B cell (primary cell): ENCODE data around the gene RAC2. TPM values are rescaled to one million over a fixed set of nuclear protein-coding genes. Genes with fewer than 3 reads are reported as not detected.

Source experiments
- ATAC-seq: fragments of 200-7000 bp; cut with Tn5 transposase; one replicate; pipeline ENCODE4 v1.10.0; 2021; ENCODE audit warnings: low read depth, mild to moderate bottlenecking, moderate number of reproducible peaks, moderate library complexity
- CTCF ChIA-PET: fragments of 350-600 bp; sonication (Branson Sonifier 250); formaldehyde crosslinking; loops from one replicate; lab custom pipeline; 2021; ENCODE audit warnings: antibody characterized with exemption, inconsistent platforms; lab: Charles Lee
- POLR2A ChIA-PET: fragments of 350-600 bp; sonication (Branson Sonifier 250); formaldehyde crosslinking; loops from one replicate; lab custom pipeline; 2021; ENCODE audit warnings: antibody characterized with exemption; lab: Charles Lee
- DNase-seq: peaks from one replicate; pipeline ENCODE4 v3.0.0; 2013
- H2AFZ ChIP-seq: 2 replicates; pipeline ENCODE4 v1.6.1; 2012; ENCODE audit warnings: mild to moderate bottlenecking, low read depth, low read length; ENCODE audit not compliant: insufficient read depth, poor library complexity, severe bottlenecking
- H3K27ac ChIP-seq, 2 donors: 1 replicate in 1 of 2; 2 replicates in 1 of 2; pipeline ENCODE4 v1.5.1; 2012 to 2013; ENCODE audit warnings: low read length in 2 of 2, mild to moderate bottlenecking in 2 of 2, moderate library complexity in 1 of 2
- H3K27me3 ChIP-seq, 4 experiments: fragments of 200-600 bp in 1 of 4; sonication (generic) in 1 of 4; replicated peaks in 1 of 4; 1 replicate in 2 of 4; 2 replicates in 2 of 4; pipeline versions ENCODE4 v1.6.1 to v1.7.0; 2013 to 2016; ENCODE audit warnings: low read length in 3 of 4, mild to moderate bottlenecking in 2 of 4, mixed read lengths in 1 of 4, moderate library complexity in 1 of 4; ENCODE audit not compliant: insufficient read depth in 4 of 4, control insufficient read depth in 3 of 4; ENCODE audit errors: control extremely low read depth in 1 of 4
- H3K36me3 ChIP-seq, 2 experiments: replicated peaks in 1 of 2; 1 replicate in 1 of 2; 2 replicates in 1 of 2; pipeline versions ENCODE4 v1.6.1 to v1.7.1; 2013; ENCODE audit warnings: low read length in 1 of 2; ENCODE audit not compliant: insufficient read depth in 2 of 2, control insufficient read depth in 1 of 2; ENCODE audit errors: control extremely low read depth in 1 of 2, extremely low read depth in 1 of 2
- H3K4me1 ChIP-seq, 2 donors: fragments of 200-600 bp in 1 of 2; sonication (generic) in 1 of 2; 1 replicate in 1 of 2; 2 replicates in 1 of 2; pipeline versions ENCODE4 v1.5.1 to v1.6.1; 2013 to 2017; ENCODE audit warnings: low read length in 2 of 2; ENCODE audit not compliant: control insufficient read depth in 2 of 2, insufficient read depth in 2 of 2
- H3K4me2 ChIP-seq: replicated peaks from 2 replicates; pipeline ENCODE3; 2012; ENCODE audit warnings: mild to moderate bottlenecking, low read depth, low read length; ENCODE audit not compliant: poor library complexity, severe bottlenecking
- H3K4me3 ChIP-seq, 5 experiments: fragments of 200-600 bp in 1 of 5; sonication (generic) in 1 of 5; 1 replicate in 3 of 5; 2 replicates in 2 of 5; pipeline versions ENCODE4 v1.5.1 to v1.7.0; 2011 to 2016; ENCODE audit warnings: low read length in 4 of 5, mild to moderate bottlenecking in 4 of 5, low read depth in 2 of 5, control low read depth in 1 of 5, moderate library complexity in 1 of 5; ENCODE audit not compliant: insufficient read depth in 1 of 5; ENCODE audit errors: control extremely low read depth in 1 of 5, extremely low read depth in 1 of 5
- H3K79me2 ChIP-seq: fragments of 200-600 bp; sonication (generic); one replicate; pipeline ENCODE4 v1.6.0; 2016; ENCODE audit warnings: low read length; ENCODE audit not compliant: control insufficient read depth, insufficient read depth
- H3K9ac ChIP-seq: fragments of 200-600 bp; sonication (generic); 2 replicates; pipeline ENCODE4 v1.6.1; 2017; ENCODE audit warnings: mild to moderate bottlenecking, low read length, moderate library complexity
- H3K9me3 ChIP-seq, 3 donors: one replicate each; pipeline versions ENCODE4 v1.6.1 to v1.7.1; 2013; ENCODE audit warnings: low read length in 2 of 3; ENCODE audit not compliant: control insufficient read depth in 2 of 3, insufficient read depth in 1 of 3; ENCODE audit errors: control extremely low read depth in 1 of 3
- H4K20me1 ChIP-seq: 2 replicates; pipeline ENCODE4 v1.6.0; 2012; ENCODE audit warnings: mild to moderate bottlenecking, low read length; ENCODE audit not compliant: insufficient read depth, control insufficient read depth, poor library complexity, severe bottlenecking
- H3K27ac Mint-ChIP-seq: one replicate; pipeline ENCODE4 v1.8.0; 2021; ENCODE audit warnings: mixed read lengths
- H3K27me3 Mint-ChIP-seq: one replicate; pipeline ENCODE4 v1.8.0; 2021; ENCODE audit warnings: mixed read lengths
- H3K4me1 Mint-ChIP-seq: one replicate; pipeline ENCODE4 v1.8.0; 2021; ENCODE audit warnings: mixed read lengths
- H3K4me3 Mint-ChIP-seq: one replicate; pipeline ENCODE4 v1.8.0; 2021; ENCODE audit warnings: mixed read lengths
- H3K9me3 Mint-ChIP-seq: one replicate; pipeline ENCODE4 v1.8.0; 2022; ENCODE audit warnings: mixed read lengths; ENCODE audit not compliant: insufficient read depth
- EZH2 ChIP-seq: IDR thresholded peaks from 2 replicates; pipeline ENCODE4 v1.6.1; 2012; ENCODE audit warnings: borderline replicate concordance, low read depth, mild to moderate bottlenecking, moderate library complexity, low read length; ENCODE audit not compliant: insufficient read depth, poor library complexity, severe bottlenecking
- WGBS: methylation state at CpG from one replicate; pipeline ENCODE4 v1.1.5; 2013; ENCODE audit warnings: missing lambda C conversion rate; ENCODE audit not compliant: insufficient coverage; 5-methylcytosine and 5-hydroxymethylcytosine counted together
- intact Hi-C: fragments of 100-400 bp; cut with micrococcal nuclease; formaldehyde crosslinking; loops from one replicate; pipeline ENCODE4 v1.10.0; 2022
- polyA plus RNA-seq: library from polyadenylated mRNA; depleted of rRNA; stranded (reverse); fragments of >200 nt; gene quantifications from 2 replicates; pipeline ENCODE4 v1.2.3, GENCODE V29; 2012
- total RNA-seq, 2 donors: library from RNA; stranded (reverse); fragments of 120-200 nt in 1 of 2; gene quantifications; 1 replicate in 1 of 2; 2 replicates in 1 of 2; pipeline versions ENCODE4 v1.2.3 to v1.2.4, GENCODE V29; 2013 to 2022
- TF ChIP-seq, protein P1 (sequence below): fragments of 200-600 bp; IDR thresholded peaks from one replicate; pipeline ENCODE4 v1.8.0; 2022; ENCODE audit warnings: antibody characterized with exemption, mild to moderate bottlenecking

The RAC2 gene
- total and polyA plus RNA-seq, 2 donors (not counting 1 experiment from before 2014, with no cell fraction given), result 273 to 776 TPM

DNA sequence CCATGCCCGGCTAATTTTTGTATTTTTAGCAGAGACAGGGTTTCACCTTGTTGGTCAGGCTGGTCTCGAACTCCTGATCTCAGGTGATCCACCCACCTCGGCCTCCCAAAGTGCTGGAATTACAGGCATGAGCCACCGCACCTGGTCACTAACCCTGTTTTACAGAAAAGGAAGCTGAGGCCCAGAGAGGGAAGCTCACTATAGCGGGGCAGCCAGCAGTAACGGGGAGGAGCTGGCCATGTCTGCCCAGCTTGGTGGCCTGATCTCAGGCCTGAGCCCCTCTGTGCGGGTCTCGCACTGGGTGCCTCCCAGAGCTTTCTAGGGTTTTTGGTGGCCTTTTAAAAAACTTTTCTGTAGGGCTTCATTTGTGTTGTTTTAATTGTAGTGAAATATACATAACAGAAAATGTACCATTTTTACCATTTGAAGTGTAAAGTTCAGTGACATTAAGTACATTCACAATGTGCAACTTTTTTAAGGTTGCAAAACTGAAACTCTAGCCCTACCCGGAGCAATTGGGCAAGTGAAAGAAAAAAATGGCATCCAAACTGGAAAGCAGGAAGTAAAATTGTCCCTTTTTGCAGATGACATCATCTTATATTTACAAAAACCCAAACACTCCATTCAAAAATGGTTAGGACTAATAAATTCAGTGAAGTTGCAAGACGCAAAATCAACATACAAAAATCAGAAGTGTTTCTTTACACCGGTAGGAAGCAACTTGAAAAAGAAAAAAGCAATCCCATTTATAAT is 23.8 kb upstream of the RAC2 start:
- Mint-ChIP-seq H3K9me3 (no peaks in the 10 kb centered on the region), H3K4me1 (peaks cover 33% of the 10 kb centered on the region), H3K27ac (peak overlapping the region; percentile 97), H3K4me3 (peak overlapping the region; percentile 93), H3K27me3 (no peaks in the 10 kb centered on the region)
- Histone ChIP-seq H2AFZ (peak overlapping the region; percentile 84), H3K36me3 (no peaks in the 10 kb centered on the region), H3K9me3 (peaks cover 0 to 17% (median 12%) of the 10 kb centered on the region in 3 donors), H3K9ac (peak overlapping the region; percentile 75), H4K20me1 (no peaks in the 10 kb centered on the region), H3K27me3 (no peaks in the 10 kb centered on the region), H3K27ac (peak overlapping the region; percentile 69 to 79), H3K4me2 (peak overlapping the region; percentile 83), H3K4me1 (peaks cover 21 to 28% of the 10 kb centered on the region in 2 donors), H3K4me3 (peak overlapping the region in 4 of 5 experiments; percentile 67 to 93 (median 71)), H3K79me2 (peaks cover 4% of the 10 kb centered on the region)
- WGBS, result 17% methylated on average over 6 of the region's 11 CpGs
- TF ChIP-seq, protein P1, sequence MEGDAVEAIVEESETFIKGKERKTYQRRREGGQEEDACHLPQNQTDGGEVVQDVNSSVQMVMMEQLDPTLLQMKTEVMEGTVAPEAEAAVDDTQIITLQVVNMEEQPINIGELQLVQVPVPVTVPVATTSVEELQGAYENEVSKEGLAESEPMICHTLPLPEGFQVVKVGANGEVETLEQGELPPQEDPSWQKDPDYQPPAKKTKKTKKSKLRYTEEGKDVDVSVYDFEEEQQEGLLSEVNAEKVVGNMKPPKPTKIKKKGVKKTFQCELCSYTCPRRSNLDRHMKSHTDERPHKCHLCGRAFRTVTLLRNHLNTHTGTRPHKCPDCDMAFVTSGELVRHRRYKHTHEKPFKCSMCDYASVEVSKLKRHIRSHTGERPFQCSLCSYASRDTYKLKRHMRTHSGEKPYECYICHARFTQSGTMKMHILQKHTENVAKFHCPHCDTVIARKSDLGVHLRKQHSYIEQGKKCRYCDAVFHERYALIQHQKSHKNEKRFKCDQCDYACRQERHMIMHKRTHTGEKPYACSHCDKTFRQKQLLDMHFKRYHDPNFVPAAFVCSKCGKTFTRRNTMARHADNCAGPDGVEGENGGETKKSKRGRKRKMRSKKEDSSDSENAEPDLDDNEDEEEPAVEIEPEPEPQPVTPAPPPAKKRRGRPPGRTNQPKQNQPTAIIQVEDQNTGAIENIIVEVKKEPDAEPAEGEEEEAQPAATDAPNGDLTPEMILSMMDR, result no peak
- no peak for TF ChIP-seq EZH2
- ChIA-PET CTCF (interaction anchor here (0.7 to 13.1 kb wide), 22 partner anchors 8 to 299 kb away, joined by 3 to 377 read pairs (median 5); partner anchors contain the start of genes CYTH4 and RAC2), POLR2A (interaction anchor here (0.5 to 1.0 kb wide), 5 partner anchors 14 to 162 kb away, joined by 3 to 9 read pairs (median 4); partner anchors contain the start of gene CYTH4)
- ATAC-seq, result no peak
- DNase-seq, result peak; percentile 43
- intact Hi-C loops, result loop anchor here (1.0 to 5.0 kb wide), 6 partner anchors 15 to 299 kb away; partner anchors contain the start of gene CYTH4
